Mesodermal cell (in vitro differentiated cells): ENCODE data around the gene IL34.

Experiments
- H3K27ac ChIP-seq: 2 replicates; pipeline ENCODE4 v1.7.0; 2013; ENCODE audit warnings: mild to moderate bottlenecking, low read depth, low read length, moderate library complexity; ENCODE audit not compliant: severe bottlenecking
- H3K36me3 ChIP-seq: 2 replicates; pipeline ENCODE4 v1.7.1; 2013; ENCODE audit warnings: mild to moderate bottlenecking, low read length, moderate library complexity; ENCODE audit not compliant: control insufficient read depth, insufficient read depth
- H3K4me1 ChIP-seq: one replicate; pipeline ENCODE4 v1.7.1; 2013; ENCODE audit warnings: mild to moderate bottlenecking, low read length; ENCODE audit not compliant: insufficient read depth, control insufficient read depth, poor library complexity, severe bottlenecking
- H3K4me3 ChIP-seq: 2 replicates; pipeline ENCODE4 v1.7.0; 2013; ENCODE audit warnings: low read length, control low read depth, mild to moderate bottlenecking; ENCODE audit not compliant: insufficient read depth, poor library complexity, severe bottlenecking; ENCODE audit errors: extremely low read depth
- H3K9me3 ChIP-seq: 2 replicates; pipeline ENCODE4 v1.7.1; 2013; ENCODE audit warnings: mild to moderate bottlenecking, low read length, moderate library complexity; ENCODE audit not compliant: control insufficient read depth
- WGBS, 2 experiments: methylation state at CpG; one replicate each; pipeline ENCODE4 v1.1.5; 2013; ENCODE audit warnings: missing lambda C conversion rate in 2 of 2; ENCODE audit not compliant: insufficient coverage in 2 of 2; 5-methylcytosine and 5-hydroxymethylcytosine counted together

The IL34 gene

DNA sequence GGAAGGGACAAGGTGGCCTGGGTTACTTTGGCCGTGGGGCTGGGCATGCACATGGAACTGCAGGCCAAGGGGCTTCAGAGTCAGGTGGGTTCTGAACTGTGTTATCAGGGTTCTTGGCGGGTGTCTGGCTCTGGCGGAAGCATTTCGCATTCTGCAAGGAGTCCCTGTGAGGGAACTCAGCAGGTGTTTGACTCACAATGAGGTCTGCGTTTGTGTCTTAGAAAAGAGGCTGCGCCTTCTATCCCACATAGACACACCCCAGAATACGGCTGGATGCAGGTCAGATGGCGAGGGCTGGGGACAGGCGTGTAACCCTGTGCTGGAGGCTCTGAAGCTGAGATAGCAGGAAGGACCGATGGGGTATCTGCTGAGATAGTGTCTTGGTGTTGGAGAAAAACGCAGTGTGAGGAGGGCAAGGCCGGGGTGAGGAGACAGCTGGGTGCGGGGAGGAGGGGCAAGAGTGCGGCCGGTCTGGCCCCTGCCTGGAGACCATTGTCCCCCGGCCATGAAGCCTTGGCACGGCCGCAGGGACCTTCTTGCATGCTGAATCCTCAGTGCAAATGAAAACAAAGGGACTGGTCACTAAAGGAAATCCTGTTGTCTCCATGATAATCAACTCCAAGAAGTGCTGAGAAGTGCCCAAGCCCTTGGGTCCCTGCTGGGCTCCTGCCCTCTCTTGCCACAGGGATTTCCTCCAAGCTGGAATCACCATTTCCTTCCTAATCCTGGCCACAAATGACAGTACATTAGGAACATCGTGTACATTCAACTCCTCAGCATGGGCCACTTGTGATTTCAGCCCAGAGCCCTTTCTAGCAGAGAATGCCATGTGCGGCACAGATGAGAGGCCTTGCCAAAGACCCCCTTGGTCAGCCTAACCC, 62.2 kb downstream of the IL34 start:
- Histone ChIP-seq H3K4me1 (peaks cover 48% of the 10 kb centered on the region), H3K4me3 (no peak overlapping the region), H3K9me3 (no peaks in the 10 kb centered on the region), H3K27ac (no peak overlapping the region), H3K36me3 (no peaks in the 10 kb centered on the region)
- 79% methylated on average over 18 to 20 of the region's 20 CpGs for WGBS, 2 experiments

DNA sequence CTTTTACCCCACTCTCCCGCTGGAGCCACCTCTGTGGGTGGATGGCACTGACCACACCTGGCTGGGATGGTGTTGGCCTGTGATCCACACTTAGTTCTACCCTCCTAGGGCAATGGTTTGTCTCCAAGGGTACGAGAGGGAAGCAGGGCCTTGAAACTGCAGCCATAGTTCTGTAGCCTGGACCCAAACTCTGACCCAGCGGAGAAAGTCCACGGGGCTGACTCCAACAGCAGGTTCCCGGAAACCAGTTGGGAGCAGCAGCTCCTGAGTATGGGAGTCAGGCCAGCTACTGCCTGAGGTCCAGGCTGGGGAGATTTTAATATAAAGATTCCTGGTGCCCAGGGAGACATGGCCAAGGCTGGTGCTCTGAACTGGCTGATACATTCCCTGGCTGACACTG, 63.1 kb downstream of the IL34 start:
- WGBS, 2 experiments, result 92 to 96% methylated on average over 5 of the region's 5 CpGs
- peaks cover 48% of the 10 kb centered on the region for H3K4me1 ChIP-seq
- no peak overlapping the region for H3K4me3 ChIP-seq

DNA sequence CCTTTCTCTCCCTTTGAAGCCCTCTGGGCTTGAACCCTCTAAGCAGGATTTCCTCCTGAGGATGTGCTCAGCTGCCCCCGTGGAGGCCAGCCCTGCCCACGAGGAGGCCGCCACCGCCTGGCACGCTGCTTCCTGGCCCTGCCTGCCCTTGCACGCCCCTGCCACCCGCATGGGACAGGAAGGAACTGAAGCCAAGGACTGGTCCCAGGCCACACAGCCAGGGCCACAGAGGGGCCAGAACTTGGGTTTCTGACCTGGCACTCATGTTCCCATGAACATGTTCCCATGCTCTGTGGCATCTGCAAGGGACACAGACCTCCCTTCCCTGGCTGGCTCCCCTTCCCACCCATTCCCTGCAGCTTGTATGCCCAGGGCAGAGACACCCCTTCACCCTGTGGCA, 63.6 kb downstream of the IL34 start:
- H3K4me1 ChIP-seq, result peaks cover 51% of the 10 kb centered on the region
- H3K9me3 ChIP-seq, result no peaks in the 10 kb centered on the region
- WGBS, 2 experiments, result 95 to 96% methylated on average over 7 of the region's 7 CpGs
- H3K4me3 ChIP-seq, result no peak overlapping the region
- H3K27ac ChIP-seq, result no peak overlapping the region
- H3K36me3 ChIP-seq, result no peaks in the 10 kb centered on the region

More for the DNA sequence above, 63.1 kb downstream of the IL34 start:
- no peaks in the 10 kb centered on the region for H3K9me3 ChIP-seq
- no peak overlapping the region for H3K27ac ChIP-seq
- H3K36me3 ChIP-seq, result no peaks in the 10 kb centered on the region
